ENCODE results near the gene FGF22. TPM values are rescaled to one million over a fixed set of nuclear protein-coding genes. Genes with fewer than 3 reads are reported as not detected.

FGF22 gene
- polyA plus RNA-seq, 1 donor from 2014 or later = 0.48 TPM

- no peaks in the 10 kb centered on the region for H4K20me1 ChIP-seq (ENCODE audit: insufficient read depth)
- H3K27ac ChIP-seq (ENCODE audit: low read length) = no peak overlapping the region
- no peaks in the 10 kb centered on the region for H3K9me2 ChIP-seq (ENCODE audit: insufficient read depth, low read length)
- H3K27me3 ChIP-seq (ENCODE audit: insufficient read depth, low read depth, low read length) = peaks cover 3% of the 10 kb centered on the region
- no peak overlapping the region for H3K9ac ChIP-seq (ENCODE audit: low read length)
- H3K79me2 ChIP-seq (replicated peaks; ENCODE audit: insufficient read depth, low read length) = no peaks in the 10 kb centered on the region
- no peaks in the 10 kb centered on the region for H3F3A ChIP-seq (ENCODE audit: insufficient read depth, low read length, poor library complexity, severe bottlenecking)
- H2AFZ ChIP-seq (ENCODE audit: low read depth, low read length) = no peak overlapping the region
- TF ChIP-seq MXI1 (conservative IDR thresholded peaks at IDR 0.05; ENCODE audit: poor library complexity, severe bottlenecking) (no peak), REST (IDR thresholded peaks at IDR 0.05; ENCODE audit: borderline replicate concordance) (no peak), POLR2AphosphoS5 (IDR thresholded peaks at IDR 0.05) (no peak), CTCF (IDR thresholded peaks at IDR 0.05; ENCODE audit: poor library complexity, severe bottlenecking) (no peak), EP300 (conservative IDR thresholded peaks at IDR 0.05; ENCODE audit: poor library complexity, severe bottlenecking) (no peak), TAF1 (IDR thresholded peaks at IDR 0.05; ENCODE audit: low read depth) (no peak), SMC3 (conservative IDR thresholded peaks at IDR 0.05; ENCODE audit: poor library complexity) (no peak), RAD21 (conservative IDR thresholded peaks at IDR 0.05) (no peak), EZH2 (IDR thresholded peaks at IDR 0.05; ENCODE audit: borderline replicate concordance, insufficient read depth, low read length, poor library complexity, severe bottlenecking) (no peak)
- no peaks in the 10 kb centered on the region for H3K9me3 ChIP-seq (ENCODE audit: low read length)
- no peak overlapping the region for H3K4me2 ChIP-seq (ENCODE audit: low read length)
- H3K4me3 ChIP-seq (ENCODE audit: low read length) = no peak overlapping the region
- H3K36me3 ChIP-seq (ENCODE audit: insufficient read depth, low read length) = no peaks in the 10 kb centered on the region
Observed at GRCh38 chr19:677601-678436, 38.1 kb downstream of the FGF22 start.

GRCh38 chr19:678791-679388 is 39.2 kb downstream of the FGF22 start:
- no peak overlapping the region for H2AFZ ChIP-seq (ENCODE audit: low read depth, low read length)
- no peak for TF ChIP-seq EZH2 (IDR thresholded peaks at IDR 0.05; ENCODE audit: borderline replicate concordance, insufficient read depth, low read length, poor library complexity, severe bottlenecking)
- no peak for TF ChIP-seq MXI1 (conservative IDR thresholded peaks at IDR 0.05; ENCODE audit: poor library complexity, severe bottlenecking)
- TF ChIP-seq TAF1 (IDR thresholded peaks at IDR 0.05; ENCODE audit: low read depth) = no peak

More at GRCh38 chr19:678791-679388, 39.2 kb downstream of the FGF22 start:
- Histone ChIP-seq H3F3A (ENCODE audit: insufficient read depth, low read length, poor library complexity, severe bottlenecking) (no peaks in the 10 kb centered on the region), H3K9ac (ENCODE audit: low read length) (peak overlapping the region; percentile 88), H3K27ac (ENCODE audit: low read length) (peak overlapping the region; percentile 62), H3K27me3 (ENCODE audit: insufficient read depth, low read depth, low read length) (peaks cover 3% of the 10 kb centered on the region), H3K9me3 (ENCODE audit: low read length) (no peaks in the 10 kb centered on the region), H3K36me3 (ENCODE audit: insufficient read depth, low read length) (no peaks in the 10 kb centered on the region), H3K9me2 (ENCODE audit: insufficient read depth, low read length) (no peaks in the 10 kb centered on the region), H3K4me3 (ENCODE audit: low read length) (peak overlapping the region; percentile 85), H4K20me1 (ENCODE audit: insufficient read depth) (no peaks in the 10 kb centered on the region), H3K4me2 (ENCODE audit: low read length) (peak overlapping the region; percentile 62), H3K79me2 (replicated peaks; ENCODE audit: insufficient read depth, low read length) (no peaks in the 10 kb centered on the region)
